BJ (cell line): ENCODE measurements around the gene OGN. TPM values are rescaled to one million over a fixed set of nuclear protein-coding genes. Genes with fewer than 3 reads are reported as not detected.
"Not testable (repeated sequence)": the region's sequence is repeated elsewhere in the genome, so short reads cannot be mapped to it uniquely, and the experiment has no call there.

Source experiments
- CTCF ChIA-PET: fragments of 350-600 bp; formaldehyde crosslinking; extraction: SDS; loops from one replicate; lab custom pipeline; 2021; ENCODE audit warnings: antibody characterized with exemption, inconsistent platforms; lab: Yijun Ruan, JAX
- POLR2A ChIA-PET: fragments of 300-600 bp; sonication (Branson Sonifier 250); formaldehyde crosslinking; extraction: SDS; loops from one replicate; lab custom pipeline; 2021; ENCODE audit warnings: antibody characterized with exemption; lab: Charles Lee
- DNase-seq: peaks from one replicate; pipeline ENCODE4 v3.0.0-alpha.2; 2011; ENCODE audit warnings: low read depth
- H3K27me3 ChIP-seq: 2 replicates; pipeline ENCODE4 v1.6.0; 2011; ENCODE audit warnings: low read length; ENCODE audit not compliant: control insufficient read depth, insufficient read depth
- H3K36me3 ChIP-seq: 2 replicates; pipeline ENCODE4 v1.5.1; 2011; ENCODE audit warnings: low read length; ENCODE audit not compliant: control insufficient read depth, insufficient read depth
- H3K4me3 ChIP-seq: 2 replicates; pipeline ENCODE4 v1.5.1; 2011; ENCODE audit warnings: low read depth, mild to moderate bottlenecking, control low read depth, low read length
- CTCF ChIP-seq: IDR thresholded peaks from 2 replicates; pipeline ENCODE4 v1.5.1; 2011; ENCODE audit warnings: low read depth, mild to moderate bottlenecking, control low read depth, inconsistent platforms, low read length, moderate library complexity; ENCODE audit not compliant: insufficient read depth
- polyA plus RNA-seq: library from polyadenylated mRNA; depleted of rRNA; stranded (reverse); fragments of >200 nt; gene quantifications from 2 replicates; pipeline ENCODE4 v1.2.3, GENCODE V29; 2011

OGN gene
- polyA plus RNA-seq, 1 experiment = not detected

- CTCF ChIA-PET = no interaction called here
- H3K4me3 ChIP-seq = no peak overlapping the region
- no peak for DNase-seq
- no peaks in the 10 kb centered on the region for H3K36me3 ChIP-seq
- no peaks in the 10 kb centered on the region for H3K27me3 ChIP-seq
- POLR2A ChIA-PET = no interaction called here
- TF ChIP-seq CTCF = no peak
Observed at GRCh38 chr9:92422611-92423338, 18.4 kb upstream of the OGN start.

DNA sequence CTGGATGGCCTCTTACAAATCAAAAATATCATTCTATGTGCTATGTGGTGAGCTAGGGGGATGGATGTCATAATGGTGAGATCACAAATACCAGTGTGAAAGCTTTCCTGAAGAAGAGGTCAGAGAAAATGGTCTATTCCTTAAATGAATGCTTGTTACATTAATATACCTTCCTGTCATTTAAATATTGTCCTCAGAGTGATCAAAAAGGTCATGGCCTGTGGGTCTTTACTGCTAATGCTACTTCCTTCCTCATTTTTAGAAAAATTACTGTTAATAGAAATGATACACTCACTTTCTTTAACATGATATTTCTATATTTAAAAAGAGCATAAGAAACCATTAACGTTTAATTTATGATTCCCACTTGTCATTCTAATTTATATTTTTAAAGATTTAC is 10.2 kb upstream of the OGN start:
- CTCF ChIA-PET = no interaction called here
- POLR2A ChIA-PET = no interaction called here

DNA sequence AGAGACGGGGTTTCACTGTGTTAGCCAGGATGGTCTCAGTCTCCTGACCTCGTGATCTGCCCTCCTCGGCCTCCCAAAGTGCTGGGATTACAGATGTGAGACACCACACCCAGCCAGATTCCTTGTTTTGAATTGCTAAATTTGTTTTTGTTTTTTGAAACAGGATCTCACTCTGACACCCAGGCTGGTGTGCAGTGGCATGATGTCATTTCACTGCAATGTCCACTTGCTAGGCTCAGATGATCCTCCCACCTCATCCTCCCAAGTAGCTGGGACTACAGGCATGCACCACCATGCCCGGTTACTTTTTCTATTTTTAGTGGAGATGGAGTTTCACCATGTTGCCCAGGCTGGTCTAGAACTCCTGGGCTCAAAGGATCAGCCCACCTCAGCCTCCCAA is 6.8 kb upstream of the OGN start:
- H3K4me3 ChIP-seq, H3K36me3 ChIP-seq, H3K27me3 ChIP-seq, POLR2A ChIA-PET, DNase-seq: not testable (repeated sequence)
- CTCF ChIA-PET = interaction anchor here (1.3 kb wide), 1 partner anchor 18 kb away, joined by 4 read pairs; no protein-coding TSS in a partner anchor

More for the DNA sequence above, 10.2 kb upstream of the OGN start:
- no peak for TF ChIP-seq CTCF
- DNase-seq = no peak
- Histone ChIP-seq H3K4me3 (no peak overlapping the region), H3K27me3 (no peaks in the 10 kb centered on the region), H3K36me3 (no peaks in the 10 kb centered on the region)

- POLR2A ChIA-PET = no interaction called here
- H3K4me3 ChIP-seq = no peak overlapping the region
- TF ChIP-seq CTCF = no peak
- CTCF ChIA-PET = interaction anchor here (0.7 to 1.2 kb wide), 2 partner anchors 8 to 155 kb away, joined by 3 to 5 read pairs; no protein-coding TSS in a partner anchor
- no peak for DNase-seq
- no peaks in the 10 kb centered on the region for H3K27me3 ChIP-seq
- H3K36me3 ChIP-seq = no peaks in the 10 kb centered on the region
Observed at GRCh38 chr9:92408747-92409478, 4.5 kb upstream of the OGN start.

GRCh38 chr9:92407818-92408217 is 3.4 kb upstream of the OGN start:
- Histone ChIP-seq H3K36me3 (no peaks in the 10 kb centered on the region), H3K27me3 (no peaks in the 10 kb centered on the region), H3K4me3 (no peak overlapping the region)
- ChIA-PET CTCF (no interaction called here), POLR2A (no interaction called here)
- DNase-seq = no peak
- TF ChIP-seq CTCF = no peak
